ENCODE results near the gene MRPS31.
A peak's percentile ranks its signal among the peaks of the same experiment; 100 is the strongest.

Gene MRPS31

DNA sequence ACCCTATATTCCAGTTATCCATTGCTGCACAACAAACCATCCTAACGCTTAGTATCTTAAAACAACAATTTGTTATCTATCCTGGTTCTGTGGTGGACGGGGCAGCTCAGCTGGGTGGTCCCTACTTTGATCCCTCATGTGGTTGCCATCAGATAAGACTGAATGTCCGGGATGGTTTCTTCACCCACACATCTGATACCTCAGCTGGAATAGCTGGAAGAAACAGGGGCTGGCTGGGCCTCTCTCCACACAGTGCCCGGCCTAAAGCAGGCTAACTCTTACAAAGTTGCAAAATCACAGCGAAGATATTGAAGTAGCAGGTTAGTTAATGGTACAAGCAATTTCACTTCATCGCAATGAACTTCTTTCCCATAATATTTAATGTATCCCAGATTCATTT, 3.7 kb upstream of the MRPS31 start:
- Histone ChIP-seq H3K9me3 (ENCODE audit: severe bottlenecking) (no peaks in the 10 kb centered on the region), H3K4me3 (ENCODE audit: low read depth, low read length) (no peak overlapping the region), H3K27ac (no peak overlapping the region), H3K36me3 (no peaks in the 10 kb centered on the region), H3K27me3 (ENCODE audit: insufficient read depth, low read depth, severe bottlenecking) (no peaks in the 10 kb centered on the region)
- TF ChIP-seq, protein P1, sequence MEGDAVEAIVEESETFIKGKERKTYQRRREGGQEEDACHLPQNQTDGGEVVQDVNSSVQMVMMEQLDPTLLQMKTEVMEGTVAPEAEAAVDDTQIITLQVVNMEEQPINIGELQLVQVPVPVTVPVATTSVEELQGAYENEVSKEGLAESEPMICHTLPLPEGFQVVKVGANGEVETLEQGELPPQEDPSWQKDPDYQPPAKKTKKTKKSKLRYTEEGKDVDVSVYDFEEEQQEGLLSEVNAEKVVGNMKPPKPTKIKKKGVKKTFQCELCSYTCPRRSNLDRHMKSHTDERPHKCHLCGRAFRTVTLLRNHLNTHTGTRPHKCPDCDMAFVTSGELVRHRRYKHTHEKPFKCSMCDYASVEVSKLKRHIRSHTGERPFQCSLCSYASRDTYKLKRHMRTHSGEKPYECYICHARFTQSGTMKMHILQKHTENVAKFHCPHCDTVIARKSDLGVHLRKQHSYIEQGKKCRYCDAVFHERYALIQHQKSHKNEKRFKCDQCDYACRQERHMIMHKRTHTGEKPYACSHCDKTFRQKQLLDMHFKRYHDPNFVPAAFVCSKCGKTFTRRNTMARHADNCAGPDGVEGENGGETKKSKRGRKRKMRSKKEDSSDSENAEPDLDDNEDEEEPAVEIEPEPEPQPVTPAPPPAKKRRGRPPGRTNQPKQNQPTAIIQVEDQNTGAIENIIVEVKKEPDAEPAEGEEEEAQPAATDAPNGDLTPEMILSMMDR (IDR thresholded peaks at IDR 0.05; ENCODE audit: low read depth, low read length), result no peak
- no peak for DNase-seq

DNA sequence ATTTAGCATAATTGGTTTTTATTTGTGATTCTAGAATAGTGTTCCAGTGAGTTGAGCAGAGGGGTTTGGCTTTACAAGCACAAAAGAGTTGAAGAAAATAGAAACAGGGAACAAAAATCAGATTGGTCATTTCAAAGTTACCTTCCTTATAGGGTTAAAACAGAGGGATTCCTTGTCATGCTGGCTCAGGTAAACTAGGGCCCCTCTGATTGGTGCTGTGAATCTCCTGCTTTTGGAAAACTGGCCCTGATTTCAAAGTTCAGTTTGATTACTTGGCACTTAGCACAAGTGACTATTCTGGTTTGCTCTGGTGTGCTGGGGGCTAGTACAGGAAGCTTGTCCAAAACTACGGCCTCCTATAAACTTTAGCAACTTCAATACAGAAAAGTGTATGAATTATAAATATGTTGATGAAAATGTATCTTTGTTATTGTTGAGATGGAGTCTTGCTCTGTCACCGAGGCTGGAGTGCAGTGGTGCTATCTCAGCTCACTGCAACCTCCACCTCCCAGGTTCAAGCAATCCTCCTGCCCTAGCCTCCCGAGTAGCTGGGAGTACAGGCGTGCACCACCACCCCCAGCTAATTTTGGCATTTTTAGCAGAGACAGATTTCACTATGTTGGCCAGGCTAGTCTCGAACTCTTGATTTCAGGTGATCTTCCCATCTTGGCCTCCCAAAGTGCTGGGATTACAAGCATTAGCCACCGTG, 1.9 kb upstream of the MRPS31 start:
- TF ChIP-seq, protein P1 (IDR thresholded peaks at IDR 0.05; ENCODE audit: low read depth, low read length), result no peak
- Histone ChIP-seq H3K9me3 (ENCODE audit: severe bottlenecking) (no peaks in the 10 kb centered on the region), H3K27me3 (ENCODE audit: insufficient read depth, low read depth, severe bottlenecking) (no peaks in the 10 kb centered on the region), H3K36me3 (no peaks in the 10 kb centered on the region), H3K4me3 (ENCODE audit: low read depth, low read length) (no peak overlapping the region), H3K27ac (no peak overlapping the region)
- no peak for DNase-seq

DNA sequence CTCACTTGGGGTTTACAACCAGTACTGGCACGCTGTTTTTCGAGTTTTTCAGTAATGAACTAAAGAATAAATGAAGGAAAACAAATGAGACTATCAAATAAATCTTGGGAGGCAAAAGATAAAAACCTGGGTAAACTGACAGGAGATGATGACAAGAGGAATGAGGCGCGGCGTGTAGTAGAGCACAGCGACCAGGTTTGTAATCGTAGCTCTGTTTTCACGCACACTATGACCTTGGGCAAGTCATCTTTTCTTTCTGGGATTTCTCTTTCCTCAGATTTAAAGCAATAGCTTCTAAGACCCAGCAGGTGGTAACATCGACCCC, 419 bp downstream of the MRPS31 start:
- Histone ChIP-seq H3K36me3 (no peaks in the 10 kb centered on the region), H3K27ac (peak overlapping the region; percentile 82), H3K27me3 (ENCODE audit: insufficient read depth, low read depth, severe bottlenecking) (no peaks in the 10 kb centered on the region), H3K9me3 (ENCODE audit: severe bottlenecking) (no peaks in the 10 kb centered on the region), H3K4me3 (ENCODE audit: low read depth, low read length) (peak overlapping the region; percentile 89)
- DNase-seq, result no peak
- TF ChIP-seq, protein P1 (IDR thresholded peaks at IDR 0.05; ENCODE audit: low read depth, low read length), result no peak

DNA sequence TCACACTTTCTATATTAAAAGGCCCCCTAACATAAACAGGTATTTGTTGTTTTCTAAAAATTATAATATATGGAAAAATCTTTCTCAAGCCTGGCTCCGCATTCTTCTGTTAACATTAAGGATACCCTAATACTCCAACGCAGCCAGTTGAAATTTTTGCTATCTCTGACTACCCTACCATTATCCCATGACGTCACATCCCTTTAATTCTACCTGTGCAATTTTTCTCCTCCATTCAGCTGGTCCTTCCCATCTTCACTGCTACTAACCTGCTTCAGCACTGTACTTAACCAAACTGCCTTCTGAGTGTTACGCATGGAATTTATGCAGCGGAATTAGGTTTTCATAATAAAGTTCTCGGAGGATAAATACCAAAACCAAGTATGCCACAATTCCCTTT, 1.0 kb downstream of the MRPS31 start:
- Histone ChIP-seq H3K4me3 (ENCODE audit: low read depth, low read length) (peak overlapping the region; percentile 89), H3K9me3 (ENCODE audit: severe bottlenecking) (no peaks in the 10 kb centered on the region), H3K27me3 (ENCODE audit: insufficient read depth, low read depth, severe bottlenecking) (no peaks in the 10 kb centered on the region), H3K27ac (no peak overlapping the region), H3K36me3 (no peaks in the 10 kb centered on the region)
- DNase-seq, result no peak
- TF ChIP-seq, protein P1 (IDR thresholded peaks at IDR 0.05; ENCODE audit: low read depth, low read length), result no peak

DNA sequence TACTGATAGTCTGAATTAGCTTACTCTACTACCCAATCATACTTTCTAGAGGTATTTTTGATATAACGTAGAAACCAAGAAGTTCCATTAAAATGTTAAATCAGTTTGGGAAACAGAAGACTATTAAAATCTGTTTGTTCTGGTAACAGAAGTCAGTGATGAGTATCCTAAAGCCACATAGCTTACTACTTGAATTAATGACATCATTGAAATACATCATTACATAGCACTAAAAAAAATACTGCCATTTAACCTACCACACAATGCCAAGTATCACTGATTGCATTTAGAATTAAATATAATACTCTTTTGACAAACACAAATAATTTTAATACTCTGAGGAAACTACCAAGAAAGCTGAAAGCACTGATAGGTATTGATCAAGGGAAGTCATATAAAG, 5.4 kb downstream of the MRPS31 start:
- TF ChIP-seq, protein P1 (IDR thresholded peaks at IDR 0.05; ENCODE audit: low read depth, low read length), result no peak
- DNase-seq, result no peak

More for the DNA sequence above, 5.4 kb downstream of the MRPS31 start:
- H3K27ac ChIP-seq, result no peak overlapping the region
- no peak overlapping the region for H3K4me3 ChIP-seq (ENCODE audit: low read depth, low read length)
- H3K9me3 ChIP-seq (ENCODE audit: severe bottlenecking), result no peaks in the 10 kb centered on the region
- H3K36me3 ChIP-seq, result no peaks in the 10 kb centered on the region
- no peaks in the 10 kb centered on the region for H3K27me3 ChIP-seq (ENCODE audit: insufficient read depth, low read depth, severe bottlenecking)

All from WERI-Rb-1 (cell line).